Smooth muscle cell (in vitro differentiated cells): ENCODE data around the gene GOLPH3L. TPM values are rescaled to one million over a fixed set of nuclear protein-coding genes. Genes with fewer than 3 reads are reported as not detected.
"Not testable (repeated sequence)": the region's sequence is repeated elsewhere in the genome, so short reads cannot be mapped to it uniquely, and the experiment has no call there.

Experiments
- DNase-seq: peaks from one replicate; lab custom pipeline; 2025; ENCODE audit not compliant: unreplicated experiment; lab: John Stamatoyannopoulos, UW
- H2AFZ ChIP-seq: fragments of 200-600 bp; sonication (generic); 2 replicates; pipeline ENCODE4 v1.6.0; 2016; ENCODE audit warnings: antibody characterized with exemption, low read depth, mild to moderate bottlenecking
- H3F3A ChIP-seq: fragments of 200-600 bp; sonication (generic); 2 replicates; pipeline ENCODE4 v1.6.0; 2017; ENCODE audit warnings: antibody characterized with exemption, low read depth
- H3K27ac ChIP-seq: fragments of 200-600 bp; sonication (generic); 2 replicates; pipeline ENCODE4 v1.5.1; 2016; ENCODE audit warnings: low read depth, mild to moderate bottlenecking
- H3K27me3 ChIP-seq: fragments of 200-600 bp; sonication (generic); 2 replicates; pipeline ENCODE4 v1.6.1; 2016; ENCODE audit warnings: low read depth, mild to moderate bottlenecking
- H3K36me3 ChIP-seq: fragments of 200-600 bp; sonication (generic); 2 replicates; pipeline ENCODE4 v1.5.1; 2016; ENCODE audit warnings: low read depth
- H3K4me1 ChIP-seq: fragments of 200-600 bp; sonication (generic); 2 replicates; pipeline ENCODE4 v1.5.1; 2016; ENCODE audit warnings: low read depth
- H3K4me2 ChIP-seq: fragments of 200-600 bp; sonication (generic); 2 replicates; pipeline ENCODE4 v1.6.0; 2016; ENCODE audit warnings: mild to moderate bottlenecking
- H3K4me3 ChIP-seq: fragments of 200-600 bp; sonication (generic); 2 replicates; pipeline ENCODE4 v1.5.1; 2016; ENCODE audit warnings: mild to moderate bottlenecking
- H3K79me2 ChIP-seq: fragments of 200-600 bp; sonication (generic); 2 replicates; pipeline ENCODE4 v1.6.0; 2016; ENCODE audit warnings: low read depth, mild to moderate bottlenecking
- H3K9ac ChIP-seq: fragments of 200-600 bp; sonication (generic); 2 replicates; pipeline ENCODE4 v1.6.0; 2016; ENCODE audit warnings: low read depth
- H3K9me3 ChIP-seq: fragments of 200-600 bp; sonication (generic); replicated peaks from 2 replicates; pipeline ENCODE4 v1.5.1; 2016; ENCODE audit warnings: low read depth
- H4K20me1 ChIP-seq: fragments of 200-600 bp; sonication (generic); 2 replicates; pipeline ENCODE4 v1.6.0; 2016; ENCODE audit warnings: low read depth
- WGBS: methylation state at CpG from one replicate; pipeline ENCODE4 v1.1.7; 2016; ENCODE audit warnings: low lambda C conversion rate; 5-methylcytosine and 5-hydroxymethylcytosine counted together
- polyA plus RNA-seq: library from polyadenylated mRNA; unstranded; fragments of >200 nt; fragmentation: Nextera tagmentation; extraction: Ambion mirVana; gene quantifications from 2 replicates; pipeline ENCODE4 v1.2.1, GENCODE V29; 2016
- total RNA-seq: library from RNA; depleted of rRNA; stranded (reverse); fragments of >200 nt; gene quantifications from 2 replicates; pipeline ENCODE4 v1.2.3, GENCODE V29; 2014
- TF ChIP-seq, protein P1 (sequence below): fragments of 200-600 bp; sonication (generic); IDR thresholded peaks from 2 replicates; pipeline ENCODE4 v1.5.1; 2017; ENCODE audit warnings: borderline replicate concordance, mild to moderate bottlenecking, antibody characterized with exemption; ENCODE audit not compliant: insufficient read depth, poor library complexity, severe bottlenecking

The GOLPH3L gene
- total and polyA plus RNA-seq, 2 experiments from 2014 or later = 9.9 to 10.7 TPM

DNA sequence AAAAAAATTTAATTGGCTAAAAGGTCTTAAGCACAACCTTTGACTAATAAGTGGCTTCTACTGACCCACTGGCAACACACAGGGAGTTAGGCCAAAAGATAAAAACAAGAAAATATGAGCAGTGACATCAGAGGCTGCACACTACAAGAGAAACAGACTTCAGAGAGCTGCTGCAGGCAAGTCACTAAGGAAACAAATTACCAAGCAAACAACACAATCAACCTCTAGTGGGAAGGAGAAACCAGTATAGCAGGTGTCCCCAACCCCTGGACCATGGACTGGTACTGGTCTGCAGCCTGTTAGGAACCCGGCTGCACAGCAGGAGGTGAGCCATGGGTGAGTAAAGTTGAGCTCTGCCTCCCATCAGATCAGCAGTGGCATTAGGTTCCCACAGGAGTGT lies 46.8 kb downstream of the GOLPH3L start:
- Histone ChIP-seq H3K9me3 (no peaks in the 10 kb centered on the region), H3K9ac (no peak overlapping the region), H3K79me2 (no peaks in the 10 kb centered on the region), H3K4me2 (no peak overlapping the region), H3K4me1 (no peaks in the 10 kb centered on the region), H3F3A (no peaks in the 10 kb centered on the region), H3K27me3 (no peaks in the 10 kb centered on the region), H3K27ac (peak overlapping the region; percentile 37), H2AFZ (no peak overlapping the region), H3K4me3 (no peak overlapping the region), H4K20me1 (peaks cover 8% of the 10 kb centered on the region), H3K36me3 (no peaks in the 10 kb centered on the region)
- TF ChIP-seq, protein P1, sequence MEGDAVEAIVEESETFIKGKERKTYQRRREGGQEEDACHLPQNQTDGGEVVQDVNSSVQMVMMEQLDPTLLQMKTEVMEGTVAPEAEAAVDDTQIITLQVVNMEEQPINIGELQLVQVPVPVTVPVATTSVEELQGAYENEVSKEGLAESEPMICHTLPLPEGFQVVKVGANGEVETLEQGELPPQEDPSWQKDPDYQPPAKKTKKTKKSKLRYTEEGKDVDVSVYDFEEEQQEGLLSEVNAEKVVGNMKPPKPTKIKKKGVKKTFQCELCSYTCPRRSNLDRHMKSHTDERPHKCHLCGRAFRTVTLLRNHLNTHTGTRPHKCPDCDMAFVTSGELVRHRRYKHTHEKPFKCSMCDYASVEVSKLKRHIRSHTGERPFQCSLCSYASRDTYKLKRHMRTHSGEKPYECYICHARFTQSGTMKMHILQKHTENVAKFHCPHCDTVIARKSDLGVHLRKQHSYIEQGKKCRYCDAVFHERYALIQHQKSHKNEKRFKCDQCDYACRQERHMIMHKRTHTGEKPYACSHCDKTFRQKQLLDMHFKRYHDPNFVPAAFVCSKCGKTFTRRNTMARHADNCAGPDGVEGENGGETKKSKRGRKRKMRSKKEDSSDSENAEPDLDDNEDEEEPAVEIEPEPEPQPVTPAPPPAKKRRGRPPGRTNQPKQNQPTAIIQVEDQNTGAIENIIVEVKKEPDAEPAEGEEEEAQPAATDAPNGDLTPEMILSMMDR = no peak
- no peak for DNase-seq
- 86% methylated on average over 1 of the region's 1 CpG for WGBS

DNA sequence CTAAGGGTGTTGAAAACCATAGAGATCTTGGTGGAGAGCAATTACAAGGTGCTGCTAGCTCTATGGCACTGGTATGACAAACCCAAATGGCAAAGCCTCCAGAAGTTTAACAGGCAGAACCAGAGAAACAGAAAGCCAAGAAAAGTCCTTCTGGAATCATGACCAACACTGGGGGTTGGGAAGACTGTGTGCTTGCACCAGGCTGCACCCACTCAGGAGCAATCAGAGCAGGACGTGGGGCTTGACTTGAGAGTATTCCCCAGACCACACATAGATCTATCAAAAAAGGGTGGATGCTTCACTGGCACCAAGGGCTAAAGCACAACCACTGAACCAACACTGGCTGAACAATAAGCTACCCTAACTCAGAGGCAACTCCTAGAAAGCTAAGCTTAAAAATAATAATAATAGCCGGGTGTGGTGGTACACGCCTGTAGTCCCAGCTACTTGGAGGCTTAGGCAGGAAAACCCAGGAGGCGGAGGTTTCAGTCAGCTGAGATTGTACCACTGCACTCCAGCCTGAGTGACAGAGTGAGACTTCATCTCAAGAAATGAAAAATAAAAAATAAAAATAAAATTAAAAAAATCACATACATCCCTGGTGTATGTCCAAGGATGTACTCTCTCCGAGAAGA lies 47.4 kb downstream of the GOLPH3L start:
- Histone ChIP-seq H3K27ac (peak overlapping the region; percentile 37), H3K9me3 (no peaks in the 10 kb centered on the region), H3F3A (no peaks in the 10 kb centered on the region), H3K79me2 (no peaks in the 10 kb centered on the region), H3K4me2 (no peak overlapping the region), H3K4me3 (no peak overlapping the region), H3K9ac (no peak overlapping the region), H2AFZ (no peak overlapping the region), H3K27me3 (no peaks in the 10 kb centered on the region), H3K4me1 (no peaks in the 10 kb centered on the region), H4K20me1 (peaks cover 8% of the 10 kb centered on the region), H3K36me3 (no peaks in the 10 kb centered on the region)
- 94% methylated on average over 5 of the region's 5 CpGs for WGBS
- TF ChIP-seq, protein P1 = no peak
- no peak for DNase-seq

DNA sequence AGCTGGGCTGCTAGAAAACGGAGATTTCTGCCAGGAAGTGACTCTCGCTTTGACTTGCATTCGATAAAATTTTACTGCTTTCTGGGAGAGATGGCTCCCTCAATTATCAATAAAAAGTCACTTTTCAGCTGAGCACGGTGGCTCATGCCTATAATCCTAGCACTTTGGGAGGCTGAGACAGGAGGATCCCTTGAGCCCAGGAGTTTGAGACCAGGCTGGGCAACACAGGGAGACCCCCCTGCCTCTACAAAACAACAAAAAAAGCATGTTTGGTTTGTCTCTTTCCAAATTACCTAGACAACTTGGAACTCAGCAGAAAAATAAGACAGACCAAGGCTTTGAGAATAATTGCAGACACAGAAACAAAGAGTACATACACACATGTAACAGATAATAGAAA lies 54.7 kb downstream of the GOLPH3L start:
- 73% methylated on average over 4 of the region's 4 CpGs for WGBS
- TF ChIP-seq, protein P1 = no peak
- H3K9me3 ChIP-seq = no peaks in the 10 kb centered on the region

DNA sequence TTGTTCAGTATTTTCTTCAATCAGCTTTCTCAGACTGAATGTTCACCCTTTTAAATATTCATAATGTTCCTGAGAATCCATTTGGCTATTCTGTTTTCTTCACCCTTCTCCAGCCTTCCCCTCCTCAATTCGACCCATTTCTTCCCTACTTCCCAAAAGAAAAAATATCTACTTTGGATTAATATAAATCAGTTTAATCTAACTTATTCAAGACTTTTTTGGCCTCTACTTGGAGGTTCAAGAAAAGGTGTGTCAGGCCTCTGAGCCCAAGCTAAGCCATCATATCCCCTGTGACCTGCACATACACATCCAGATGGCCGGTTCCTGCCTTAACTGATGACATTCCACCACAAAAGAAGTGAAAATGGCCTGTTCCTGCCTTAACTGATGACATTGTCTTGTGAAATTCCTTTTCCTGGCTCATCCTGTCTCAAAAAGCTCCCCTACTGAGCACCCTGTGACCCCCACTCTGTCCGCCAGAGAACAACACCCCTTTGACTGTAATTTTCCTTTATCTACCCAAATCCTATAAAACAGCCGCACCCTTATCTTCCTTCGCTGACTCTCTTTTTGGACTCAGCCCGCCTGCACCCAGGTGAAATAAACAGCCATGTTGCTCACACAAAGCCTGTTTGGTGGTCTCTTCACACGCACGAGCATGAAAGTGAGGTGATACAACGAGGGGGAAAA lies 55.7 kb downstream of the GOLPH3L start:
- H3K9me3 ChIP-seq, DNase-seq, H3F3A ChIP-seq, H3K4me3 ChIP-seq, H3K36me3 ChIP-seq, H3K4me1 ChIP-seq, H4K20me1 ChIP-seq, H3K27me3 ChIP-seq, H3K79me2 ChIP-seq, H3K9ac ChIP-seq, H3K4me2 ChIP-seq, H2AFZ ChIP-seq, H3K27ac ChIP-seq: not testable (repeated sequence)
- WGBS = 50% methylated on average over 9 of the region's 9 CpGs

More for the DNA sequence above, 54.7 kb downstream of the GOLPH3L start:
- H3K4me1 ChIP-seq = no peaks in the 10 kb centered on the region
- DNase-seq = no peak
- H2AFZ ChIP-seq = no peak overlapping the region
- H3K4me2 ChIP-seq = no peak overlapping the region
- H3K36me3 ChIP-seq = no peaks in the 10 kb centered on the region
- no peak overlapping the region for H3K4me3 ChIP-seq
- no peaks in the 10 kb centered on the region for H3K27me3 ChIP-seq
- H4K20me1 ChIP-seq = no peaks in the 10 kb centered on the region
- no peaks in the 10 kb centered on the region for H3F3A ChIP-seq
- H3K9ac ChIP-seq = no peak overlapping the region
- no peaks in the 10 kb centered on the region for H3K79me2 ChIP-seq
- H3K27ac ChIP-seq = no peak overlapping the region

DNA sequence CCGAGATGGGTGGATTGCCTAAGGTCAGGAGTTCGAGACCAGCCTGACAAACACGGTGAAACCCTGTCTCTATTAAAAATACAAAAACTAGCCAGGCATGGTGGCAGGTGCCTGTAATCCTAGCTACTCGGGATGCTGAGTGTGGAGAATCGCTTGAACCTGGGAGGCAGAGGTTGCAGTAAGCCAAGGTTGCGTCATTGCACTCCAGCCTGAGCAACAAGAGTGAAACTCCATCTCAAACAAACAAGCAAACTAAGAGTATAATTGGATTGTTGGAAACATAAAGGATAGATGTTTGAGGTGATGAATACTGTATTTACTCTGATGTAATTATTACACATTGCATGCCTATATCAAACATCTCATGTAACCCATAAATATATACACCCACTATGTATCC lies 58.5 kb downstream of the GOLPH3L start:
- H3K36me3 ChIP-seq, H2AFZ ChIP-seq, H3K79me2 ChIP-seq, H3K9ac ChIP-seq, DNase-seq, H4K20me1 ChIP-seq, H3K27ac ChIP-seq, H3K4me2 ChIP-seq, H3K9me3 ChIP-seq, H3F3A ChIP-seq, H3K4me3 ChIP-seq, H3K4me1 ChIP-seq, H3K27me3 ChIP-seq: not testable (repeated sequence)
- WGBS = 93% methylated on average over 6 of the region's 6 CpGs

DNA sequence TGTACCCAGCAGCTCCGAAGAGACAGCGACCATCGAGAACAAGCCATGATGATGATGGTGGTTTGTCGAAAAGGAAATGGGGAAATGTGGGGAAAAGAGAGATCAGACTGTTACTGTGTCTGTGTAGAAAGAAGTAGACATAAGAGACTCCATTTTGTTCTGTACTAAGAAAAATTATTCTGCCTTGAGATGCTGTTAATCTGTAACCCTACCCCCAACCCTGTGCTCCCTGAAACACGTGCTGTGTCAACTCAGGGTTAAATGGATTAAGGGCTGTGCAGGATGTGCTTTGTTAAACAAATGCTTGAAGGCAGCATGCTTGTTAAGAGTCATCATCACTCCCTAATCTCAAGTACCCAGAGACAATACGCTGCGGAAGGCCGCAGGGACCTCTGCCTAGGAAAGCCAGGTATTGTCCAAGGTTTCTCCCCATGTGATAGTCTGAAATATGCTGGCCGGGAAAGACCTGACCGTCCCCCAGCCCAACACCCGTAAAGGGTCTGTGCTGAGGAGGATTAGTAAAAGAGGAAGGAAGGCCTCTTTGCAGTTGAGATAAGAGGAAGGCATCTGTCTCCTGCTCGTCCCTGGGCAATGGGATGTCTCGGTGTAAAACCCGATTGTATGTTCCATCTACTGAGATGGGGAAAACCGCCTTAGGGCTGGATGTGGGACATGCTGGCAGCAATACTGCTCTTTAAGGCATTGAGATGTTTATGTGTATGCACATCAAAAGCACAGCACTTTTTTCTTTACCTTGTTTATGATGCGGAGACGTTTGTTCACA lies 61.9 kb downstream of the GOLPH3L start:
- not testable (repeated sequence) for H3K4me3 ChIP-seq, H3K27me3 ChIP-seq, H2AFZ ChIP-seq, H3K27ac ChIP-seq, H3K9me3 ChIP-seq, H3K4me1 ChIP-seq, H3K36me3 ChIP-seq, DNase-seq, H3F3A ChIP-seq, H3K9ac ChIP-seq, H3K79me2 ChIP-seq, H3K4me2 ChIP-seq, H4K20me1 ChIP-seq
- 30% methylated on average over 16 of the region's 17 CpGs for WGBS
